Brain microvascular endothelial cell (primary cell): ENCODE measurements around the gene STRA8.

Experiments used
- DNase-seq: peaks from one replicate; pipeline ENCODE4 v3.0.0-alpha.2; 2020
- H3K27ac ChIP-seq: fragments of 250-450 bp; sonication (Bioruptor Pico); 2 replicates; pipeline ENCODE4 v1.5.1; 2020; ENCODE audit warnings: mild to moderate bottlenecking, moderate library complexity
- H3K27me3 ChIP-seq: fragments of 250-450 bp; sonication (Bioruptor Pico); replicated peaks from 2 replicates; pipeline ENCODE4 v1.5.1; 2020; ENCODE audit warnings: mild to moderate bottlenecking
- H3K36me3 ChIP-seq: fragments of 250-450 bp; sonication (Bioruptor Pico); replicated peaks from 2 replicates; pipeline ENCODE4 v1.5.1; 2020; ENCODE audit warnings: mild to moderate bottlenecking
- H3K4me3 ChIP-seq: 2 replicates; pipeline ENCODE4 v1.5.1; 2011; ENCODE audit warnings: low read depth, mild to moderate bottlenecking, control low read depth, low read length, moderate library complexity
- CTCF ChIP-seq: IDR thresholded peaks from 2 replicates; pipeline ENCODE4 v1.5.1; 2011; ENCODE audit warnings: low read depth, mild to moderate bottlenecking, moderate library complexity, low read length, control low read depth, inconsistent platforms; ENCODE audit errors: missing control alignments
- in situ Hi-C: cut with HindIII; loops from 2 replicates; pipeline ENCODE4 v1.10.0; 2017; ENCODE audit warnings: low sequenced_read_pairs, low pct_ligation_motif_present

The STRA8 gene

GRCh38 chr7:135239263-135239662, 5.6 kb downstream of the STRA8 start:
- Histone ChIP-seq H3K36me3 (no peaks in the 10 kb centered on the region), H3K4me3 (no peak overlapping the region), H3K27me3 (peaks cover 1% of the 10 kb centered on the region), H3K27ac (no peak overlapping the region)
- in situ Hi-C loops: no loop called here
- TF ChIP-seq CTCF: no peak
- no peak for DNase-seq

- DNase-seq: no peak
- in situ Hi-C loops: no loop called here
- Histone ChIP-seq H3K4me3 (no peak overlapping the region), H3K27ac (no peak overlapping the region), H3K27me3 (peaks cover 4% of the 10 kb centered on the region), H3K36me3 (no peaks in the 10 kb centered on the region)
- no peak for TF ChIP-seq CTCF
These were observed 6.8 kb downstream of the STRA8 start for GRCh38 chr7:135240441-135240840.

- no peak for TF ChIP-seq CTCF
- no peaks in the 10 kb centered on the region for H3K36me3 ChIP-seq
- in situ Hi-C loops: no loop called here
- H3K27me3 ChIP-seq: peaks cover 4% of the 10 kb centered on the region
- H3K27ac ChIP-seq: no peak overlapping the region
- H3K4me3 ChIP-seq: no peak overlapping the region
- no peak for DNase-seq
These were observed 8.6 kb downstream of the STRA8 start for GRCh38 chr7:135242096-135242684.

- Histone ChIP-seq H3K27ac (no peak overlapping the region), H3K27me3 (peaks cover 4% of the 10 kb centered on the region), H3K36me3 (no peaks in the 10 kb centered on the region), H3K4me3 (no peak overlapping the region)
- no peak for TF ChIP-seq CTCF
- in situ Hi-C loops: no loop called here
- no peak for DNase-seq
These were observed 11.9 kb downstream of the STRA8 start for GRCh38 chr7:135245226-135246190.

GRCh38 chr7:135246191-135246825, 12.7 kb downstream of the STRA8 start:
- Histone ChIP-seq H3K27me3 (peaks cover 4% of the 10 kb centered on the region), H3K36me3 (no peaks in the 10 kb centered on the region), H3K4me3 (no peak overlapping the region), H3K27ac (no peak overlapping the region)
- no peak for TF ChIP-seq CTCF
- in situ Hi-C loops: no loop called here
- no peak for DNase-seq
